Testis (tissue), 2 donors: ENCODE data around the gene LRRC8D.

Experiments used
- CTCF ChIP-seq, 3 experiments: fragments of 450-650 bp in 2 of 3; fragments of 200-600 bp in 1 of 3; sonication (generic) in 1 of 3; IDR thresholded peaks; one replicate each; pipeline ENCODE4 v1.5.1; 2016 to 2019; ENCODE audit warnings: antibody characterized with exemption in 3 of 3, mild to moderate bottlenecking in 2 of 3, moderate library complexity in 1 of 3
- POLR2A ChIP-seq: fragments of 450-650 bp; IDR thresholded peaks from one replicate; pipeline ENCODE4 v1.6.1; 2017; ENCODE audit warnings: antibody characterized with exemption, mild to moderate bottlenecking, moderate library complexity

- TF ChIP-seq CTCF (IDR thresholded peaks at IDR 0.05) (no peak), POLR2A (no peak)
Observed at GRCh38 chr1:89836252-89837035, 15.6 kb downstream of the LRRC8D start.
